GM23248 (cell line): ENCODE data around the gene VAV2. TPM values are rescaled to one million over a fixed set of nuclear protein-coding genes. Genes with fewer than 3 reads are reported as not detected.
"Not testable (repeated sequence)": the region's sequence is repeated elsewhere in the genome, so short reads cannot be mapped to it uniquely, and the experiment has no call there.

Experiments used
- DNase-seq: peaks from one replicate; pipeline ENCODE4 v3.0.0-alpha.2; 2015
- H2AFZ ChIP-seq: fragments of 200-600 bp; sonication (generic); 2 replicates; pipeline ENCODE4 v1.6.1; 2016; ENCODE audit warnings: antibody characterized with exemption
- H3F3A ChIP-seq: fragments of 200-600 bp; sonication (generic); 2 replicates; pipeline ENCODE4 v1.6.1; 2016; ENCODE audit warnings: mild to moderate bottlenecking, antibody characterized with exemption, mixed run types; ENCODE audit not compliant: insufficient read depth
- H3K27ac ChIP-seq: fragments of 200-600 bp; sonication (generic); 2 replicates; pipeline ENCODE4 v1.5.1; 2016; ENCODE audit warnings: mild to moderate bottlenecking
- H3K27me3 ChIP-seq: fragments of 200-600 bp; sonication (generic); replicated peaks from 2 replicates; pipeline ENCODE4 v1.6.1; 2016; ENCODE audit warnings: mild to moderate bottlenecking; ENCODE audit not compliant: insufficient read depth
- H3K36me3 ChIP-seq: fragments of 200-600 bp; sonication (generic); 2 replicates; pipeline ENCODE4 v1.6.1; 2016; ENCODE audit warnings: low read depth, mild to moderate bottlenecking
- H3K4me1 ChIP-seq: fragments of 200-600 bp; sonication (generic); 2 replicates; pipeline ENCODE4 v1.6.1; 2016; ENCODE audit warnings: mild to moderate bottlenecking; ENCODE audit not compliant: insufficient read depth
- H3K4me2 ChIP-seq: fragments of 200-600 bp; sonication (generic); one replicate; pipeline ENCODE4 v1.6.1; 2016; ENCODE audit warnings: mild to moderate bottlenecking; ENCODE audit not compliant: unreplicated experiment
- H3K4me3 ChIP-seq: fragments of 200-600 bp; sonication (generic); 2 replicates; pipeline ENCODE4 v1.5.1; 2016; ENCODE audit warnings: mild to moderate bottlenecking
- H3K79me2 ChIP-seq: fragments of 200-600 bp; sonication (generic); 2 replicates; pipeline ENCODE4 v1.6.1; 2016; ENCODE audit warnings: mild to moderate bottlenecking; ENCODE audit not compliant: insufficient read depth
- H3K9ac ChIP-seq: fragments of 200-600 bp; sonication (generic); 2 replicates; pipeline ENCODE4 v1.6.1; 2016; ENCODE audit warnings: mild to moderate bottlenecking
- H3K9me2 ChIP-seq: fragments of 200-600 bp; sonication (generic); 2 replicates; pipeline ENCODE4 v1.6.1; 2016; ENCODE audit warnings: mixed run types, mild to moderate bottlenecking, moderate library complexity; ENCODE audit not compliant: insufficient read depth
- H3K9me3 ChIP-seq: fragments of 200-600 bp; sonication (generic); one replicate; pipeline ENCODE4 v1.6.1; 2017; ENCODE audit warnings: low read depth
- H4K20me1 ChIP-seq: fragments of 200-600 bp; sonication (generic); 2 replicates; pipeline ENCODE4 v1.6.0; 2016; ENCODE audit not compliant: insufficient read depth
- EZH2 ChIP-seq: fragments of 200-600 bp; sonication (generic); IDR thresholded peaks from 2 replicates; pipeline ENCODE4 v1.6.1; 2018; ENCODE audit warnings: antibody characterized with exemption, mild to moderate bottlenecking; ENCODE audit not compliant: insufficient read depth, poor library complexity, severe bottlenecking
- EZH2phosphoT487 ChIP-seq: fragments of 200-600 bp; sonication (generic); IDR thresholded peaks from 2 replicates; pipeline ENCODE4 v1.6.1; 2018; ENCODE audit warnings: antibody characterized with exemption, moderate library complexity, mild to moderate bottlenecking, low read depth; ENCODE audit not compliant: insufficient read depth
- WGBS, 2 experiments: methylation state at CpG; one replicate each; pipeline ENCODE4 v1.1.6; 2015 to 2017; ENCODE audit warnings: low lambda C conversion rate in 2 of 2, low coverage in 1 of 2; ENCODE audit errors: missing lambda C conversion rate in 2 of 2; 5-methylcytosine and 5-hydroxymethylcytosine counted together
- in situ Hi-C: fragments of 300-500 bp; cut with MboI; formaldehyde crosslinking; loops from 2 replicates; pipeline ENCODE4 v1.15.0; 2020
- polyA plus RNA-seq: library from polyadenylated mRNA; unstranded; fragments of >200 nt; fragmentation: Nextera tagmentation; extraction: Ambion mirVana; gene quantifications from 2 replicates; pipeline ENCODE4 v1.2.1, GENCODE V29; 2016
- total RNA-seq: library from RNA; depleted of rRNA; stranded (reverse); fragments of >200 nt; shearing (Covaris generic); gene quantifications from 2 replicates; pipeline ENCODE4 v1.2.3, GENCODE V29; 2014

Gene VAV2
- total and polyA plus RNA-seq, 2 experiments from 2014 or later: 6.7 to 9.0 TPM

- Histone ChIP-seq H3K79me2 (peaks cover 59% of the 10 kb centered on the region), H3K9me3 (no peaks in the 10 kb centered on the region), H2AFZ (no peak overlapping the region), H3K4me1 (no peaks in the 10 kb centered on the region), H3K9me2 (no peaks in the 10 kb centered on the region), H3K27me3 (no peaks in the 10 kb centered on the region), H3K4me2 (no peak overlapping the region), H3F3A (no peaks in the 10 kb centered on the region), H3K4me3 (no peak overlapping the region), H4K20me1 (no peaks in the 10 kb centered on the region), H3K36me3 (no peaks in the 10 kb centered on the region), H3K27ac (no peak overlapping the region), H3K9ac (no peak overlapping the region)
- no peak for DNase-seq
- WGBS, 2 experiments: 79 to 84% methylated on average over 28 to 29 of the region's 29 CpGs
- in situ Hi-C loops: no loop called here
- TF ChIP-seq EZH2phosphoT487 (no peak), EZH2 (no peak)
Observed at GRCh38 chr9:133904346-133905090, 87.6 kb downstream of the VAV2 start.

GRCh38 chr9:133901184-133901835, 90.8 kb downstream of the VAV2 start:
- Histone ChIP-seq H3F3A (no peaks in the 10 kb centered on the region), H4K20me1 (no peaks in the 10 kb centered on the region), H3K9ac (no peak overlapping the region), H3K4me3 (no peak overlapping the region), H2AFZ (no peak overlapping the region), H3K36me3 (no peaks in the 10 kb centered on the region), H3K9me3 (no peaks in the 10 kb centered on the region), H3K79me2 (peaks cover 44% of the 10 kb centered on the region), H3K4me1 (peaks cover 8% of the 10 kb centered on the region; the same call in 1 of the 2 replicates), H3K9me2 (no peaks in the 10 kb centered on the region), H3K27me3 (no peaks in the 10 kb centered on the region), H3K4me2 (no peak overlapping the region), H3K27ac (no peak overlapping the region)
- TF ChIP-seq EZH2: no peak
- TF ChIP-seq EZH2phosphoT487: no peak
- in situ Hi-C loops: no loop called here
- DNase-seq: no peak
- 92 to 96% methylated on average over 17 to 18 of the region's 18 CpGs for WGBS, 2 experiments

GRCh38 chr9:133897675-133898074, 94.4 kb downstream of the VAV2 start:
- 33 to 37% methylated on average over 7 of the region's 7 CpGs for WGBS, 2 experiments
- Histone ChIP-seq H3K9me2 (no peaks in the 10 kb centered on the region), H3K9ac (no peak overlapping the region), H3K4me1 (peaks cover 8% of the 10 kb centered on the region; the same call in 1 of the 2 replicates), H3K9me3 (no peaks in the 10 kb centered on the region), H3K4me2 (peak overlapping the region; percentile 2), H2AFZ (no peak overlapping the region), H3K27me3 (no peaks in the 10 kb centered on the region), H3K36me3 (no peaks in the 10 kb centered on the region), H3K79me2 (peaks cover 24% of the 10 kb centered on the region; the same call in 1 of the 2 replicates), H3K27ac (no peak overlapping the region), H4K20me1 (no peaks in the 10 kb centered on the region), H3F3A (no peaks in the 10 kb centered on the region), H3K4me3 (no peak overlapping the region)
- no peak for TF ChIP-seq EZH2phosphoT487
- TF ChIP-seq EZH2: no peak
- DNase-seq: peak; percentile 24
- in situ Hi-C loops: no loop called here

- H3K27me3 ChIP-seq, H3K27ac ChIP-seq, H3K4me3 ChIP-seq, H3K9ac ChIP-seq, in situ Hi-C loops, H3K4me1 ChIP-seq, H2AFZ ChIP-seq, H3F3A ChIP-seq, H3K9me3 ChIP-seq, H3K36me3 ChIP-seq, H3K4me2 ChIP-seq, H4K20me1 ChIP-seq, H3K9me2 ChIP-seq, H3K79me2 ChIP-seq, DNase-seq: not testable (repeated sequence)
- WGBS, 2 experiments: 96% methylated on average over 13 of the region's 13 CpGs
Observed at GRCh38 chr9:133896007-133896406, 96.1 kb downstream of the VAV2 start.
